HepG2 (cell line): ENCODE data around the gene EPB41L2. TPM values are rescaled to one million over a fixed set of nuclear protein-coding genes. Genes with fewer than 3 reads are reported as not detected.

Source experiments
- CREBL2 ChIP-seq: sonication (generic); formaldehyde crosslinking; IDR thresholded peaks from 2 replicates; pipeline ENCODE4 v1.8.1; 2023; ENCODE audit warnings: missing genetic modification reagents, mild to moderate bottlenecking, borderline replicate concordance
- DR1 ChIP-seq: sonication (generic); formaldehyde crosslinking; IDR thresholded peaks from 2 replicates; pipeline ENCODE4 v1.8.0; 2021; ENCODE audit warnings: mild to moderate bottlenecking, missing genetic modification reagents, inconsistent platforms
- KLF12 ChIP-seq: sonication (generic); formaldehyde crosslinking; IDR thresholded peaks from 2 replicates; pipeline ENCODE4 v1.4.0; 2020; ENCODE audit warnings: missing genetic modification reagents, borderline replicate concordance
- PBX3 ChIP-seq: sonication (generic); formaldehyde crosslinking; IDR thresholded peaks from 2 replicates; pipeline ENCODE4 v1.8.1; 2023; ENCODE audit warnings: missing genetic modification reagents, inconsistent platforms, borderline replicate concordance
- PRPF4 ChIP-seq: fragments of 200-400 bp; formaldehyde crosslinking; IDR thresholded peaks from 2 replicates; pipeline ENCODE4 v1.6.1; 2016; ENCODE audit warnings: low read length, low read depth; ENCODE audit not compliant: poor library complexity, severe bottlenecking
- RFXAP ChIP-seq: sonication (generic); formaldehyde crosslinking; IDR thresholded peaks from 2 replicates; pipeline ENCODE4 v1.4.0; 2020; ENCODE audit warnings: missing genetic modification reagents, borderline replicate concordance
- RORA ChIP-seq: sonication (generic); formaldehyde crosslinking; IDR thresholded peaks from 2 replicates; pipeline ENCODE4 v1.5.0; 2020; ENCODE audit warnings: mild to moderate bottlenecking, missing genetic modification reagents, moderate library complexity
- THAP9 ChIP-seq: sonication (generic); formaldehyde crosslinking; IDR thresholded peaks from 2 replicates; pipeline ENCODE4; 2020; ENCODE audit warnings: missing genetic modification reagents, mild to moderate bottlenecking, borderline replicate concordance
- ZBED4 ChIP-seq: sonication (generic); formaldehyde crosslinking; IDR thresholded peaks from 2 replicates; pipeline ENCODE4 v1.4.0; 2020; ENCODE audit warnings: missing genetic modification reagents, borderline replicate concordance
- ZBTB34 ChIP-seq: sonication (generic); formaldehyde crosslinking; IDR thresholded peaks from 2 replicates; pipeline ENCODE4 v1.8.0; 2022; ENCODE audit warnings: mild to moderate bottlenecking, missing genetic modification reagents
- ZNF275 ChIP-seq: sonication (generic); formaldehyde crosslinking; IDR thresholded peaks from 2 replicates; pipeline ENCODE4 v1.8.0; 2022; ENCODE audit warnings: missing genetic modification reagents, mild to moderate bottlenecking, inconsistent platforms, borderline replicate concordance
- polyA plus RNA-seq, 8 experiments: library from polyadenylated mRNA; depleted of rRNA in 3 of 8; stranded (reverse) in 7 of 8; unstranded in 1 of 8; fragments of >200 nt; fragmentation: Illumina TruSeq in 4 of 8; extraction: Trizol in 4 of 8; gene quantifications; 2 replicates each; pipeline versions ENCODE4 v1.2.1 to v1.2.3, GENCODE V29; 2011 to 2016; ENCODE audit warnings: low read depth in 4 of 8, missing spikeins in 1 of 8, mixed read lengths in 1 of 8; ENCODE audit not compliant: insufficient read depth in 1 of 8
- total RNA-seq, 5 experiments: library from RNA; depleted of rRNA; stranded (reverse); fragments of >200 nt; fragmentation: Illumina TruSeq; extraction: Trizol; gene quantifications; 2 replicates each; pipeline ENCODE4 v1.2.3, GENCODE V29; 2016; ENCODE audit warnings: low read depth in 1 of 5
- TF ChIP-seq, protein P1 (sequence below): sonication (generic); formaldehyde crosslinking; IDR thresholded peaks from 2 replicates; pipeline ENCODE4 v1.5.0; 2020; ENCODE audit warnings: mild to moderate bottlenecking, missing genetic modification reagents

The EPB41L2 gene
- total and polyA plus RNA-seq, 2 of the 13 experiments (the other 11 are each of a cell fraction or from before 2014, with no cell fraction given), result 41.7 to 56.4 TPM

- TF ChIP-seq PBX3 (CRISPR knock-in tag) (no peak), THAP9 (CRISPR knock-in tag) (no peak), RFXAP (CRISPR knock-in tag) (0 out of 2 replicates have a peak, but pooled peaks have one; percentile 70), ZBTB34 (CRISPR knock-in tag) (peak; percentile 92; the same call in 1 of the 2 replicates), ZNF275 (CRISPR knock-in tag) (0 out of 2 replicates have a peak, but pooled peaks have one; percentile 40), KLF12 (CRISPR knock-in tag) (peak; percentile 65; the same call in 1 of the 2 replicates), ZBED4 (peak; percentile 80; the same call in 1 of the 2 replicates), RORA (CRISPR knock-in tag) (no peak), PRPF4 (no peak), DR1 (no peak), CREBL2 (no peak)
- TF ChIP-seq, protein P1, sequence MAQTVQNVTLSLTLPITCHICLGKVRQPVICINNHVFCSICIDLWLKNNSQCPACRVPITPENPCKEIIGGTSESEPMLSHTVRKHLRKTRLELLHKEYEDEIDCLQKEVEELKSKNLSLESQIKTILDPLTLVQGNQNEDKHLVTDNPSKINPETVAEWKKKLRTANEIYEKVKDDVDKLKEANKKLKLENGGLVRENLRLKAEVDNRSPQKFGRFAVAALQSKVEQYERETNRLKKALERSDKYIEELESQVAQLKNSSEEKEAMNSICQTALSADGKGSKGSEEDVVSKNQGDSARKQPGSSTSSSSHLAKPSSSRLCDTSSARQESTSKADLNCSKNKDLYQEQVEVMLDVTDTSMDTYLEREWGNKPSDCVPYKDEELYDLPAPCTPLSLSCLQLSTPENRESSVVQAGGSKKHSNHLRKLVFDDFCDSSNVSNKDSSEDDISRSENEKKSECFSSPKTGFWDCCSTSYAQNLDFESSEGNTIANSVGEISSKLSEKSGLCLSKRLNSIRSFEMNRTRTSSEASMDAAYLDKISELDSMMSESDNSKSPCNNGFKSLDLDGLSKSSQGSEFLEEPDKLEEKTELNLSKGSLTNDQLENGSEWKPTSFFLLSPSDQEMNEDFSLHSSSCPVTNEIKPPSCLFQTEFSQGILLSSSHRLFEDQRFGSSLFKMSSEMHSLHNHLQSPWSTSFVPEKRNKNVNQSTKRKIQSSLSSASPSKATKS (CRISPR knock-in tag), result 0 out of 2 replicates have a peak, but pooled peaks have one; percentile 62
These were observed 199.4 kb downstream of the EPB41L2 start (continued) for GRCh38 chr6:130863415-130864230.
